CD4-positive, alpha-beta T cell treated with Interleukin-17A for 4 hours (primary cell): Measurements from ENCODE around the gene WDR74.
"Not testable (repeated sequence)": the region's sequence is repeated elsewhere in the genome, so short reads cannot be mapped to it uniquely, and the experiment has no call there.

Source experiments
- DNase-seq: peaks from one replicate; pipeline ENCODE4 v3.0.0-alpha.2; 2020; ENCODE audit warnings: mixed read lengths

WDR74 gene

DNA sequence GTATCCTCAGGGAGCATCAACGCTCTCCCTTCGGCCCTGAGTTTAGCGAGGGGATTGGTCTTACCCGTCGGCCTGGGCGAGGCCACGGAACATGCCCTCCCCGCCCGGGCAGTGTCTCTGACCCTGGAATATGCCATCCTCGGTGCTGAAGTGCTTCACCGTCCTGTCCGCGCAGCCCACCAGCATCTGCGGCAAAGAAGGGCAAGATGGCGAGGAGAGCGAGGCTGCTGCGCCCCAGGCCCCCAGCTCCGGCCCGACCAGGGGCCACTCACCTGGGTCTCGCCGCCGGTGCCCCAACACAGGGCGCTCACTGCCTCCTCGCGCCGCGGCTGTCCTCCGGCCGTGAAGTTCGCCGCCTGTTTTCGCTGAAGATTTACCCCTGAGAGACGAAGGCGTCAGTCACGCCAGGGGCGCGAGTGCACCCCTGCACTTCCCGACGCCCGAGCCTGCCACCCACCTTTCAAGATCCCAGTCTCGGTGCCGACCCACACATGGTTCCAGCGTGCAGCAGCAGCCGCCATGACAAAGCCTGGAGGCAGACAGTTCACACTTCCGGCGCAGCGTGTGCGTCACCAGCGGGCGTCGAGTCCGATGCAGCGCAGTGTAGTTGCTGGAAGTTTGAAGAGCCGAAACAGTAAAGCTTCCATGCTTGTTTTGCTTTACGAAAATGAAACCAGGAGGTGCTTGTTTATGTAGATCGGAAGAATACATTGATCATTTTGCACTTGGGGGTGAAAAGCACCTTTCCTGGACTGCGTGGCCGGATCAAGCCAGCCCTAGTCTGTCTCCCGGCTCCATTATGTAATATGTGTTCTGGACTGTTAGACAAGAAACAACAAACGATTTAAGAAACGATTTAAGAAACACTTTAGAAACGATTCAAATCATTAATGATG lies at the start of gene WDR74:
WDR74 (minus strand) TSS at position 541 of the 896 bp plus-strand sequence; CDS start at position 521, 20 bp downstream.
- peak; percentile 95 for DNase-seq

DNA sequence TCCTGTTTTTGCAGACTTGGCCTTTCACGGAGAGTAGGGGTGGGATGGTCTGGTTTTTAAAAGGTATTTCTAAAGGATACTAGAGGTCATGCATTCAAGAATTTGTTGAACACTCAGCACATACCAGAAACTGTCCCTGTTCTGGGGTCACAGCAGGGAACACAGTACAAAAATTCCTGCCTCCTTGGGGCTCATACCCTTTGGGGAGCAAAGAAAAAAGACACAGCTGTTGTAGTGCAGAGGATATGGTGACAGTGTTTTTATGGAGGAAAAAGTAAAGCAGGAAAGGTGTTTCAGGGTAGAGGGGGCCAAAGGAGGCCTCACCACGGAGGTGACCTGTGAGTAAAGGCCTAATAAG lies 49.7 kb upstream of the WDR74 start:
- no peak for DNase-seq

DNA sequence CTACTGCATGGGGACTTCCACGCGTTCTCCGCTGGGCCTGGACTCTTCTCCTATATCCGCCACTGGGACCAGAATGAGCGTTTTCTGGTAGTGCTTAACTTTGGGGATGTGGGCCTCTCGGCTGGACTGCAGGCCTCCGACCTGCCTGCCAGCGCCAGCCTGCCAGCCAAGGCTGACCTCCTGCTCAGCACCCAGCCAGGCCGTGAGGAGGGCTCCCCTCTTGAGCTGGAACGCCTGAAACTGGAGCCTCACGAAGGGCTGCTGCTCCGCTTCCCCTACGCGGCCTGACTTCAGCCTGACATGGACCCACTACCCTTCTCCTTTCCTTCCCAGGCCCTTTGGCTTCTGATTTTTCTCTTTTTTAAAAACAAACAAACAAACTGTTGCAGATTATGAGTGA lies 49.0 kb upstream of the WDR74 start:
- DNase-seq: no peak

DNA sequence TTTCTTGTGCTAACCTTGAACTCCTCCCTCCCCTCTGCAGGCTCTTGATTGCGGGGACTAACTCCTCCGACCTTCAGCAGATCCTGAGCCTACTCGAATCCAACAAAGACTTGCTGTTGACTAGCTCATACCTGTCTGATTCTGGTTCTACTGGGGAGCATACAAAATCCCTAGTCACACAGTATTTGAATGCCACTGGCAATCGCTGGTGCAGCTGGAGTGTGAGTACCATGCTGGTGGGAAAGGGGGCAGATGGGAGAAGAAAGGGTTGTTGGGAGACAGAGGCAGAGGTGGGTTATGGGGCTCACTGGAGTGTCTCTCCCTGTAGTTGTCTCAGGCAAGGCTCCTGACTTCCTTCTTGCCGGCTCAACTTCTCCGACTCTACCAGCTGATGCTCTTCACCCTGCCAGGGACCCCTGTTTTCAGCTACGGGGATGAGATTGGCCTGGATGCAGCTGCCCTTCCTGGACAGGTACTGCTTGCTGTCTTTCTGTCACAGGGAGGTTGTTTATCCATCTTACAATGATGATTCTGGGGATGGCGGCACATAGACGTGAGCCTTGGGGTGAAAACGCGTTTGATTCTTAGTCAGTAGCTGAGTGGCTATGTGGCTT lies 45.9 kb upstream of the WDR74 start:
- DNase-seq: no peak

DNA sequence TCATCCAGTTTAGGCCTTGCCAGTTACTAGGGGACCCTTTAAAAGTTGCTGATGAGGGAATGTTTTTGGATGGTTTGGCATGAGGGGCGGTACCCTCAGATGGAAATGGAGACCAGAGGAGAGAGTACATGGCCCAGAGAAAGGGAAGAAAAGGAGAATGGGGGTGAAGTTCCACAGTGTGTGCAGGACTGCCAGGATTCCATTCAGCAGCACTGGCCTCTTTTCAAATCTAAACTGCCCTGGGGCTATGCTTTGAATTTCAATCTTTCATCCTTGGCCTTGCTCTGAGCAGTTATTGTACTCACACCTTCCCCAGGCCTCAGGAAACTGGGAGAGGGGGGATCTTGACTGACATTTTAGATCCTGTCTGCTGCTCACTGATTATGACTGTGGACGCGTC lies 44.3 kb upstream of the WDR74 start:
- no peak for DNase-seq

DNA sequence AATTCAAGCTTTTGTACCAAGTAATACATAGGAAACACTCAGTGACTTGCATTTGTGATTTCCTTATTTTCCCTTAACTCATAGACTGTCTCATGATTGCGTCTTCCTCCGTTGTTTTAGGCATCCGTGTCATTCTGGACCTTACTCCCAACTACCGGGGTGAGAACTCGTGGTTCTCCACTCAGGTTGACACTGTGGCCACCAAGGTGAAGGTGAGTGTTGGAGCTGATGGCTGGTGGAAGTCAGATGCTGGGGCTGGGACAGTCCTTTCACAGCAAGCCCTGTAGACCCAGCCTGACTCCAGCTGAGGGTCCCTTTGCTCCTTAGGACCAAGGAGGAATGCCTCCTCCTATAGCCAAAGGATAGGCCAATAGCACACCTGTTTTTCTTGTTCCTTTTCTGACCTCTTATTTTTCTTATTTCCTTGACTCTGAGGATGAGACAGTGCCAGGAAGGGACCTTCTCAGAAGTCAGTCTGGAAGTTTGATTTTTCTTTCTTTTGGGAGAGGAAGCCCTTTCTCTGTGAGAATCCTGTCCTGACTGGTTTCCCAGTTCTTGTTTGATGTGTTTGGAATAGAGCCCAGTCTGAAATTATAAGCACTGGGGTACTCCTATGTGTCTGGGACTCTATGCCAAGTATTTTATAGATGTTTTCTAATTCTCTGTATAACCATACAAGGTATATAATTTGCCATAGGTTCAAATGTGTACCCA lies 43.6 kb upstream of the WDR74 start:
- DNase-seq: no peak

DNA sequence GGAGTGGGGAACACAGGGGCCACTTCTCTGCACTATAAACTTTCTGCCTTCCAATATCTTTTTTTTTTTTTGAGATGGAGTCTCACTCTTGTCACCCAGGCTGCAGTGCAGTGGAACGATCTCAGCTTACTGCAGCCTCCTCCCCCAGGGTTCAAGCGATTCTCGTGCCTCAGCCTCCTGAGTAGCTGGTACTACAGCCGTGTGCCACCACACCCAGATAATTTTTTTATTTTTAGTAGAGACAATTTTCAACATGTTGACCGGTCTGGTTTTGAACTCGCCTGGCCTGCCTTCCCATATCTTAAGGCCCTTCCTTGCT lies 43.0 kb upstream of the WDR74 start:
- no peak for DNase-seq

DNA sequence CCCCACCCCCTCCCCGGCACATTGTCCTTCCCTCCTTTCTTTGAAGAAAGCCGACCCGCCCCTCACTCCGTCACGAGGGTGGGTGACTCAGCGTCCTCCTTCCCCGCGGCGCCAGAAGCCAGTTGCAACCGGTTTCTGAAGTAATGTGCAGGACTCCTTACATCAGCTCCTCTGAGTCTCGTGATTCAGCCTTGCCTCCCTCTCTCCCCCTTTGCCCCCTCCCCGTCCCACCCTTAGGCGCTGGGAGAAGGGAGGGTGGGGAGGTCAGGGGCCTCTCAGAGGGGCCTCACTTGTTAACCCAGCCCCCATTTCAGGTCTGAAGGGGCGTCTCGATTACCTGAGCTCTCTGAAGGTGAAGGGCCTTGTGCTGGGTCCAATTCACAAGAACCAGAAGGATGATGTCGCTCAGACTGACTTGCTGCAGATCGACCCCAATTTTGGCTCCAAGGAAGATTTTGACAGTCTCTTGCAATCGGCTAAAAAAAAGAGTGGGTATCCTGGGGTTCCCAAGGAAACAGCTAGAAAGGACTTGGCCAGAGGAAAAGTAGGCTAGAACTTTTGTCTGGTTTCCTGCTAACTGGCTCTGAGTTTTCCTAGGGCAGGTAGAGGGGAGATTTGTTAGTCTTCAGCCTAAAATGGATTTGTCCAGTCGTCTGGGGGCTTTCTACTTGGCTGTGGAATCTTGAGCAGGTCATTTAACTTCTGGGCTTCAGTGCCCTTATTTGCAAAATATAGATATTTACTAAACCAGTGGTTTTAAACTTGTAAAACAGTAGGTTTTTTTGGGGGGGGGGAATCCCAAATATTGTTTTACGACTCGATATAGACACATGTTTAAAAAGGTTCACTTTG lies 42.4 kb upstream of the WDR74 start:
- peak; percentile 95 for DNase-seq

DNA sequence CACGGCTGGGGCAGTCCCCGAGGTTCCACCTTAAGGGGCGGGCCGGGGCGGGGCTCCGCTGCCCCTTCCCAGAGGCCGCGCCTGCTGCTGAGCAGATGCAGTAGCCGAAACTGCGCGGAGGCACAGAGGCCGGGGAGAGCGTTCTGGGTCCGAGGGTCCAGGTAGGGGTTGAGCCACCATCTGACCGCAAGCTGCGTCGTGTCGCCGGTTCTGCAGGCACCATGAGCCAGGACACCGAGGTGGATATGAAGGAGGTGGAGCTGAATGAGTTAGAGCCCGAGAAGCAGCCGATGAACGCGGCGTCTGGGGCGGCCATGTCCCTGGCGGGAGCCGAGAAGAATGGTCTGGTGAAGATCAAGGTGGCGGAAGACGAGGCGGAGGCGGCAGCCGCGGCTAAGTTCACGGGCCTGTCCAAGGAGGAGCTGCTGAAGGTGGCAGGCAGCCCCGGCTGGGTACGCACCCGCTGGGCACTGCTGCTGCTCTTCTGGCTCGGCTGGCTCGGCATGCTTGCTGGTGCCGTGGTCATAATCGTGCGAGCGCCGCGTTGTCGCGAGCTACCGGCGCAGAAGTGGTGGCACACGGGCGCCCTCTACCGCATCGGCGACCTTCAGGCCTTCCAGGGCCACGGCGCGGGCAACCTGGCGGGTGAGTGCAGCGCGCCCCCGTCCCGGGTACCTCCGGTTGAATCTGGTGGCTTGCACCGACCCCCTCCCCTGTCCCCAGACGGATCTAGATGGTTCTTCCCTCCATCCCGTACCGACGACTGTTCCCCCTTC lies 41.6 kb upstream of the WDR74 start, which contains the start of gene SLC3A2:
SLC3A2 (plus strand) TSS at position 94 of the 776 bp plus-strand sequence; CDS start at position 222, 128 bp downstream.
- peak; percentile 91 for DNase-seq

DNA sequence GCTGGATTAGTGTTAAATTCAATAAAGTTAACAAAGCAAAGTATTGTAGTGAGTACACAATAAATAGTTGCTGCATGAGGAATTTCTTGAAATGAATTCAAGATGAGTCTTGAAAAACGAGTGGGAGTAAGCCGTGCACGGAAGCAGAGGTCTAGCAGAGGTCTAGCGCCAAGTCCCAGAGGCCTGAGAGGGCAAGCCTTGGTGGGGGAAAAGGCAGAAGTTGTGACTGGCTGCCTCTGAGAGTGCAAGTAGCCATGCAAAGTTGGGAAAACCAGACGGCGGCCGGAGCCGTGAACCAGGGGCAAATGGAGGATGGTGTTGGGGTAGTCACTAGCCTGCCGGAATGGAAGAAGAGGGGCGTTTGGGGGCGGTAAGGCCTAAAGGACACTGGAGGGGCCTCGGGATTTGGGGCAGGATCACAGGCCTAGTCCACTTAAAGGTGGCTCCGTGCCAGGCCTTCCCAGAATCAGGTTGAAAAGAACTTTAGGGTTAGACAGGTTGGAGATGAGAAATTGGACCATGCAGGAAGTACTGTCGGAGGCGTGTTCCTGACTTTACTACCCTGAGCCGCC lies 40.9 kb upstream of the WDR74 start:
- no peak for DNase-seq

DNA sequence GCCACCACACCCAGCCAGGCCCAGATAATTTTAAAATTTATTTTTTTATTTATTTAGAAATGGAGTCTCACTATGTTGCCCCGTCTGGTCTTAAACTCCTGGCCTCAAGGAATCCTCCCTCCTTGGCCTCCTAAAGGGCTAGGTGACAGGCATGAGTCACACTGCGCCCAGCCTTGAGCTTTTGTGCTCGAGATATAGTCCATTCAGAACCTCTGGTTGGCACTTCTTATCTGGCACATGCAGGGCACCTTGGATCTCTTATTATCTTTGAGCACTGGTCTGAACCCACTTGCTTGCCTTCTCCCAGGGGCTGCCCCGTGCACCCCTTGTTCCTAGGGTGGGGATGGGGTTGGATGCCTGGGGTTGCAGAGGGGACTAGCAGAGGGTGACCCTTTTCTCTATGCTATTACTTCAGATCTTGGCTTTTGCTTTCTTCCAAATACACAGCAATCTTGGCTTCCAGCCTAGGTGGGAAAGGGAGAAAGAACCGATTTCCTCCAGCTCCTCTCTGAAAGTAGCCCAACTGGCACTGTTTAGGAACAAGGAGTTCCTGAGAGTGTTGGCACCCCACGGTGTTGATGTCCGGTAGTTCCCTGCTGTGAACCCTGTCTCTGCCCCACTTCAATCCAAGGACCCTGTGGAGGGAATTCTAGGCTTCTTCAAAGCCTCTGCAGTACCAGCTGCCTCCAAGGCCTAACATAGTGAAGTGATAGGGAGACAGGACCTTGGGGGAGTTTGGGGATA lies 40.0 kb upstream of the WDR74 start:
- no peak for DNase-seq

DNA sequence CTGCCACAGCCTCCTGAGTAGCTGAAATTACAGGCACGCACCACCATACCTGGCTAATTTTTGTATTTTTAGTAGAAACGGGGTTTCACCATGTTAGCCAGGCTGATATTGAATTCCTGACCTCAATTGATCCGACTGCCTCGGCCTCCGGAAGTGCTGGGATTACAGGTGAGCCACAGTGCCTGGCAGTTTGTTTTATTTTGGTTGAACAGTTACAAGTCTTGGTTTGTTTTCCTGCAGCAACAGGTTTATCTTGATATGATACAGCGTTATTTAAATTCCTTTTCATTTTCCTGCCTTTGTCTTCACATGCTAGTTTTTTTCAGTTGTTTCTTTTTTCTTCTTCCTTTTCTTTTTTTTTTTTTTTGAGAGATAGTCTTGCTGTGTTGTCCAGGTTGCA lies 37.3 kb upstream of the WDR74 start:
- DNase-seq: no peak

DNA sequence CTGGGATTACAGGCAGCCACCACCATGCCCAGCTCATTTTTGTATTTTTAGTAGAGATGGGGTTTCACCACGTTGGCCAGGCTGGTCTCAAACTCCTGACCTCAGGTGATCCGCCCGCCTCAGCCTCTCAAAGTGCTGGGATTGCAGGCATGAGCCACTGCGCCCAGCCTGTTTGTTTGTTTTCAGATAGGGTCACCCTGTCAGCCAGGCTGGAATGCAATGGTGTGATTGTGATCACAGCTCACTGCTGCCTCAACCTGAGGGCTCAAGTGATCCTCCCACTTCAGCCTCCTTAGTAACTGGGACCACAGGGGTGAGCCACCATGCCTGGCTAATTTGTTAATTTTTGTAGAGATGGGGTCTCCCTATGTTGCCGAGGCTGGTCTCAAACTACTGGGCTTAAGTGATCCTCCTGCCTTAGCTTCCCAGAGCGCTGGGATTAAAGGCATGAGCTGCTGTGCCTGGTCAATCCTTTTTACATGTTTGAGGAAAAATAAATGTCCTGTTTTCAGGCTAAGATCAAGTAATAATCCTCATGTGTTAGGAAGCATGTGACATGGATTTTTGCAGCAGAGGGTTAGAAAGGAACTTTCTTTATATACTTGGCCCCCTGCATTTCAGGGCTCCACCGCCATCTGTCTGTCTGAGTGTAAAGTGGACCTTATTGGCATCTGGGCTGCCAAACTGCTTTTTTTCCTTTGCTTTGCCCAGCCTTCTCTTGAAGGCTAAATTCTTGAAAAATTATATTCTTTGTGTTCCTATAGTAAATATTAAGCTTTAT lies 36.5 kb upstream of the WDR74 start:
- DNase-seq: no peak

DNA sequence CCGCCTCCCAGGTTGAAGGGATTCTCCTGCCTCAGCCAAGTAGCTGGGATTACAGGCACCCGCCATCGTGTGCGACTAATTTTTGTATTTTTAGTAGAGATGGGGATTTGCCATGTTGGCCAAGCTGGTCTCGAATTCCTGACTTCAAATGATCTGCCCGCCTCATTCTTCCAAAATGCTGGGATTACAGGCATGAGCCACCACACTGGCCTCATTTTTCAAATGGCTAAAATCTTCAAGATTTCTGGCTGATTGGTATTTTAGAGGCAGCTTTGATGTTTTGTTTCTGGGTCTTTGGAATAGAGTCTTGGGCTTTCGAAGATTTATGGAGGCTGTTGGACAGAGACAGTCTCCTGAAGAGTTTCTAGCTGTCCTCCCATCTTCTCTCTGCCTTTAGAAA lies 35.5 kb upstream of the WDR74 start:
- no peak for DNase-seq

DNA sequence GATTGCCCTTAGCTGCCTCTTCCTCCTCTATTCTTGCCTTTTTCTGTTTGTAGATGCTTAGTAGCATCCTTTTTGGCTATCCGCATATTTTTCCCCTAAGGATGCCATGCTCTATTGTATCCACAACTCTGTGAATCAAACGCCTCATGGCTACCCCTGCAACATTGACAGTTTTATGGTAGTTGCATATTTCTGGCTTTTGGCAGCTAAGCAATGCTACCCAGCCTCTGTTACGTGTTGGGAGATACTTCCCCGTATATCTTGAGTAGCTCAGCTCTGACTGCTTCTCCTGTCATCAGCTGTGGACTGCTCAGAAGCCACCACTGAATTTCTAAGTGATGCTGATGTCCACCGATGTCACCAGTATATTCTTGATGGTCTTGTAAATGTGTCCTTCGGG lies 26.2 kb upstream of the WDR74 start:
- no peak for DNase-seq

DNA sequence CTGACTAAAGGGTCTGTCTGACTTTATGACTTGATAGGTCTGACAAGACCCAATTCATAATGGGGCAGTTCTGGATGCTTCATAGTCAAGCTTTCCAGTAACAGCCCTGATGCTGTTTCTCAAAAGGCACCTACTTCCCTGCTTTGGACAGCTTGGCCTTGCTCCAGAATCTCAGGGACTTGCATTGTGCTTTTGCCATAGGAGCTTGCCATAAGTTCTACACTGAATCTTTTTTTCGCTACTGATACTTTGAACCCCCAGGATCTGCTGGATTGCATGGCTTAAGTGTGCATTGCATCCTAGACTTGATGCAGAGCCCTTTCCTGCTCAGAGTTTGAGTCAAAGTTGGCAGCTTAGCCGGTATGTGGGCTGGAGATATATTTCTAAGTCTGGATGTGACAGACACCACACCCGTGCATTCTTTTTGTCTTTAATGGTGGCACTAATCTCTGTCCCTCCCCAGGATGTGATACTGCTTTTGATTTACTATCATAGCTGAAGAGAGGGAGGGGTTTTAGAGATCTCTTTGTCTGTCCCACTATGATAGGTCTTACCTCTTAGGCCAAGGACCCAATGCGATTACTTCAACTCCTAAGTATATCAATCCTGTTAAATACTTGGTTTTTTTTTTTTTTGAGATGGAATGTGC lies 24.4 kb upstream of the WDR74 start:
- no peak for DNase-seq

DNA sequence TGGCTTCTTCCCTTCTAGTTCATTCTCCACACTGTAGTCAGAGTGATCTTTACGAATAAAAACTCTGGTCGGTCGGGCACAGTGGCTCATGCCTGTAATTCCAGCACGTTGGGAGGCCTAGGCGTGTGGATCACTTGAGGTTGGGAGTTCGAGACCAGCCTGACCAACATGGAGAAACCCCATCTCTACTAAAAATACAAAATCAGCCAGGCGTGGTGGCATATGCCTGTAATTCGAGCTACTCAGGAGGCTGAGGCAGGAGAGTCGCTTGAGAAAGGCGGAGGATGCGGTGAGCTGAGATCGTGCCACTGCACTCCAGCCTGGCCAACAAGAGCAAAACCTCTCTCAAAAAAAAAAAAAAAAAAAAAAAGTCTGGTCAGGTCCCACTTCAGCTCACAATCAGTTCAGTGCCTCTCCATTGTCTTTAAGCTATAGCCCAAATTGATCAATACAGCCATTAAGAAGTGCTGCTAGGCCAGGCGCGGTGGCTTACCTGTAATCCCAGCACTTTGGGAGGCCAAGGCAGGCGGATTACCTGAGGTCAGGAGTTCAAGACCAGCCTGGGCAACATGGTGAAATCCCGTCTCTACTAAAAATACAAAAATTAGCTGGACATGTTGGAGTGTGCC lies 22.3 kb upstream of the WDR74 start:
- DNase-seq: not testable (repeated sequence)

DNA sequence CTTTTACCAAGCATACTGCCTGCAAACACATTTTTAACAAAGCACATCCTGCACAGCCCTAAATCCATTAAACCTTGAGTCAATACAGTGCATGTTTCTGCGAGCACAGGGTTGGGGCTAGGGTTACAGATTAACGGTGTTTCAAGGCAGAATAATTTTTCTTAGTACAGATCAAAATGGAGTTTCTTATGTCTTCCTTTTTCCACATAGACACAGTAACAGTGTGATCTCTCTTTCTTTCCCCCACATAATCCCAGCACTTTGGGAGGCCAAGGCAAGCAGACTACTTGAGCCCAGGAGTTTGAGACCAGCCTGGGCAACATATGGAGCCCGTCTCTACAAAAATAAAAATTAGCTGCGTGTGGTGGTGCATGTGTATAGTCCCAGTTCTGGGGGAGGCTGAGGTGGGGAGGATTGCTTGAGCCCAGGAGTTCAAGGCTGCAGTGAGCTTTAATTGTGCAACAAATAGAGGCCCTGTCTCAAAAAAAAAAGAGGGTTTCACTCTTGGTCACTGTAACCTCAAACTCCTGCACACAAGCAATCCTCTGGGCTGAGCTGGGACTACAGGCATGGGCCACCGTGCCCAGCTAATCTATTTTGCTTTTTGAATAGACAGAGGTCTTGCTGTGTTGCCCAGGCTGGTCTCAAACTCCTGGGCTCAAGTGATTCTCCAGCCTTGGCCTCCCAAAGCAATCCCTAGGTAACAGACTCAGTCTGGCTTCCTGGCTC lies 21.6 kb upstream of the WDR74 start:
- no peak for DNase-seq
